ENCODE results near the gene PHACTR2.

PHACTR2 gene

DNA sequence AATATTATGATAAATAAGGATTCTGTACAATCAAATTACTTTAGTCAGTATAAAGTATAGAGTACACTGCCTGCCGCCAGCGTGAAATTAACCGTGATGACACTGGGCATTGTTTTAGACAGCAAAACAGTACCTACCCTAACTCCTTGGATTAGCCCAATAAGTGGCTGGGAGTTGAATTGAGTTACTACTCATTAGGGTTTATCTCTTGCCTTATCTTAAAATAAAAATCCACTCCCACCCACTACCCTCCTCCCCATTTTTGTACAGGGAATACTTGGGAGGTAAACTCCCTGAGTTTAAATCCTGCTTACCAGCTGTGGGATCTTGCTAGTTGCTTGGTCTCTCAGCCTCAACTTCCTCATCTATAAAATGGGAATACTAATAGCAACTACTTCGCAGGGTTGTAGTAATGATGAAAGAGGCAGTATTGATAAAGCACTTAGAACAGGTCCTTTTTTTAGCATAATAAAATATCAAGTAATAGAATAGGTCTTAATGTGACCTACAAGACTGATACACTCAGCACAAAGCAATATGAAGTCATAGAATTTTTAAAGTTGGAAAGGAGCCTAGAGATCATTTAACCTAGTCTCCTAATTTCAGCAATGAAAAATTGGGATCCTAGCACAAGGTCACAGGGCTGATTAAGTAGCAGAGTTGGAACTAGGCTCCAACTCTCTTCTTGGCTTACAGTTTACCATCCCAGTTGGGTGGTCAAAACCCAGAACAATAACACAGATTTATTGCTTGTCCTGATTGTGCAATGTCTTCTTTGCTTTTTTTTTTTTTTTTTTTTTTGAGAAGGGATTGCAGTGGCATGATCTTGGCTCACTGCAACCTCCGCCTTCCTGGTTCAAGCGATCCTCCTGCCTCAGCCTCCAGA, 23.8 kb downstream of the PHACTR2 start:
- TF ChIP-seq RAD21 (IDR thresholded peaks at IDR 0.05; ENCODE audit: low read depth), result no peak
- TF ChIP-seq CEBPB (IDR thresholded peaks at IDR 0.05), result peak; percentile 90

DNA sequence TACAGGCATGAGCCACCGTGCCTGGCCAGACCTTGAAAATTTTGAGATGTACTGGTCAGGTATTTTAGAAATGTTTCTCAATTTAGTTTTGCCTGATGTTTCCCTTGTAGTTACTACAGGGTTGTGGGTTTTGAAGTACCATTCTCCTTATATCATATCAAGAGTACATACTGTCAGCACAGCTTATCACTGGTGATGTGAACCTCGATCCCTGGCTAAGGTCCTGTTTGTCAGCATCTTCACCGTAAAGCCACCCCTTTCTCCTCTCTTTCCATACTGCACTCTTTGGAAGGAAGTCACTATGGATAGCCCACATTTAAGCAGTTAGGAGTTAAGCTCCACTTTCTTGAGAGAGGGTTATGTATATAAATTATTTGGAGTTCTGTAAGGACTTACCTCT, 27.8 kb downstream of the PHACTR2 start:
- TF ChIP-seq YY1 (IDR thresholded peaks at IDR 0.05; ENCODE audit: low read depth) (no peak), TAF1 (IDR thresholded peaks at IDR 0.05; ENCODE audit: low read depth) (no peak), RAD21 (IDR thresholded peaks at IDR 0.05; ENCODE audit: low read depth) (no peak), TEAD4 (IDR thresholded peaks at IDR 0.05) (no peak), CREB1 (IDR thresholded peaks at IDR 0.05; ENCODE audit: low read depth) (no peak), MAX (IDR thresholded peaks at IDR 0.05) (no peak), NFIC (IDR thresholded peaks at IDR 0.05) (no peak), CEBPB (IDR thresholded peaks at IDR 0.05) (no peak), EGR1 (IDR thresholded peaks at IDR 0.05) (no peak), REST (IDR thresholded peaks at IDR 0.05; ENCODE audit: low read depth) (no peak), EP300 (IDR thresholded peaks at IDR 0.05; ENCODE audit: borderline replicate concordance) (no peak), TCF12 (IDR thresholded peaks at IDR 0.05; ENCODE audit: low read depth) (no peak), ZBTB7A (IDR thresholded peaks at IDR 0.05; ENCODE audit: low read depth) (no peak), USF1 (IDR thresholded peaks at IDR 0.05) (no peak), FOXM1 (IDR thresholded peaks at IDR 0.05; ENCODE audit: borderline replicate concordance, low read depth) (no peak)

GRCh38 chr6:143707697-143708096, 29.9 kb downstream of the PHACTR2 start:
- TF ChIP-seq RAD21 (IDR thresholded peaks at IDR 0.05; ENCODE audit: low read depth) (no peak), TEAD4 (IDR thresholded peaks at IDR 0.05) (no peak), REST (IDR thresholded peaks at IDR 0.05; ENCODE audit: low read depth) (no peak), EGR1 (IDR thresholded peaks at IDR 0.05) (no peak), CEBPB (IDR thresholded peaks at IDR 0.05) (no peak), ZBTB7A (IDR thresholded peaks at IDR 0.05; ENCODE audit: low read depth) (no peak), FOXM1 (IDR thresholded peaks at IDR 0.05; ENCODE audit: borderline replicate concordance, low read depth) (no peak)

DNA sequence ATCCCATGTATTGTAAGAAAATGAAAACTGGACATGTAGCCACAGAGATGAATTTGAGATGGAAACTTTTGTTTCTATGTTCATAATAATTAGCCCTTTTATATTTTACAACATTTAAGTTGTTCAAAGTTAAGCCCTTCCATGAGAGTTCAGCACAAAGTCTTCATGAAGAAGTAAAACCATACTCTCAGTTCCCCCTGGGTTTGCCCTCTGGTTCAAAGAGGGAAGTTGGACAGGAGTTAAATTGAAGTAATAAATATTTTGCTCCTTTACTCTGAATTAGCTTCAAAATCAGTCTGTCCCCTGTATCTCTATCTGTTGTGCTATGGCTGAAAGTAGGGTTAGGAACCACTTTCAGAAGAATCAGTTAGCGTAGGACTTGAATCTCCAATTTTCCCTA, 31.1 kb downstream of the PHACTR2 start:
- no peak for TF ChIP-seq CREB1 (IDR thresholded peaks at IDR 0.05; ENCODE audit: low read depth)
- TF ChIP-seq REST (IDR thresholded peaks at IDR 0.05; ENCODE audit: low read depth), result no peak
- TF ChIP-seq EP300 (IDR thresholded peaks at IDR 0.05; ENCODE audit: borderline replicate concordance), result no peak

DNA sequence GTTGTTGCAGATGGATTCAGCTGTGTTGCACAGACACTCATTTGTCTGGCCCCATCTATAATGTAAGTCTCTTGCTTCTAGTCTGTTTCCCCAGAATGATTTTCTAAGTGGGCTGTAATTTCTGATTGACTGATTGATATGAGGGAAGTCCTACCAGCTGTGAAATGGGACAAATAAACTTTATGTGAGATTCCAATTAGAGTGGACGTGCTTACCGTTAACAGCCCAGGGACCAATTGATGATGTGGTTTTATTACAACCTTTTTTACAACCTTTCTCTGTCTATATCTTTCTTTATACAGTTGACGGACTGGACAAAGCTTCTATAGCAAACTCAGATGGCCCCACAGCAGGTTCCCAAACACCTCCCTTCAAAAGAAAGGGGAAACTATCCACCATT, 33.9 kb downstream of the PHACTR2 start:
- TF ChIP-seq EP300 (IDR thresholded peaks at IDR 0.05; ENCODE audit: borderline replicate concordance) (no peak), RAD21 (IDR thresholded peaks at IDR 0.05; ENCODE audit: low read depth) (no peak)

- no peak for TF ChIP-seq CEBPB (IDR thresholded peaks at IDR 0.05)
- TF ChIP-seq MAX (IDR thresholded peaks at IDR 0.05), result no peak
Measured at GRCh38 chr6:143718472-143718871, 40.7 kb downstream of the PHACTR2 start.

All from Ishikawa (cell line).